Measurements from ENCODE around the gene DPP9.

- TF ChIP-seq CTCF (IDR thresholded peaks at IDR 0.05; ENCODE audit: insufficient read depth, low read length), result no peak
- no peak for TF ChIP-seq POLR2AphosphoS5 (IDR thresholded peaks at IDR 0.05; ENCODE audit: low read depth)
- TF ChIP-seq REST (IDR thresholded peaks at IDR 0.05; ENCODE audit: insufficient replicate concordance, low read depth), result no peak
These were observed 77.9 kb downstream of the DPP9 start for GRCh38 chr19:4645718-4646117.

Measured in HL-60 (cell line).